ENCODE results near the gene GSAP. TPM values are rescaled to one million over a fixed set of nuclear protein-coding genes. Genes with fewer than 3 reads are reported as not detected.

GSAP gene
- total RNA-seq, 1 experiment from 2014 or later: 6.5 TPM

DNA sequence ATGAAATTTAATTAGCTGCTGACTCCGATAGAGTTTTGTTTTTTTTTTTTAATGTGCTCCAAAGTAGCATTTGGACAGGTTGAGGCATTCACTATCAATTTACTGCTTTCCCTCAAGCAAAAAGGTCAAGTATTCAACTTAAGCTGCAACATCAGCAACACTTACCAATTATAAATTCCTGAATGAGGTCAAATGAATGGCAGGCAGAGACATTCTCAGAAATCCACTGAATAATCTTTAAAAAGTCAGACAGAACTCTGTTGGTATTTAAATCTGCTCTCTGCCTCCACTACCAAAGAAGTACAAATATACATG, 62.8 kb downstream of the GSAP start:
- Histone ChIP-seq H3K4me2 (ENCODE audit: low read length) (no peak overlapping the region), H2AFZ (ENCODE audit: low read length) (no peak overlapping the region), H3K79me2 (ENCODE audit: low read length) (no peaks in the 10 kb centered on the region), H3K9me2 (replicated peaks; ENCODE audit: low read length) (no peaks in the 10 kb centered on the region), H3K9me3 (ENCODE audit: low read length) (no peaks in the 10 kb centered on the region), H3K27me3 (ENCODE audit: low read length) (no peaks in the 10 kb centered on the region), H3K4me1 (ENCODE audit: insufficient read depth, low read length) (peaks cover 3% of the 10 kb centered on the region; the same call in 1 of the 2 replicates), H3F3A (ENCODE audit: low read length, unreplicated experiment) (no peaks in the 10 kb centered on the region), H4K20me1 (ENCODE audit: low read length) (no peaks in the 10 kb centered on the region), H3K27ac (ENCODE audit: low read length) (no peak overlapping the region), H3K4me3 (ENCODE audit: low read length) (no peak overlapping the region), H3K9ac (ENCODE audit: low read length) (no peak overlapping the region), H3K36me3 (ENCODE audit: low read depth, low read length) (no peaks in the 10 kb centered on the region)
- no TSS peak for BruUV-seq (replicated peaks)
- TF ChIP-seq, protein P1, sequence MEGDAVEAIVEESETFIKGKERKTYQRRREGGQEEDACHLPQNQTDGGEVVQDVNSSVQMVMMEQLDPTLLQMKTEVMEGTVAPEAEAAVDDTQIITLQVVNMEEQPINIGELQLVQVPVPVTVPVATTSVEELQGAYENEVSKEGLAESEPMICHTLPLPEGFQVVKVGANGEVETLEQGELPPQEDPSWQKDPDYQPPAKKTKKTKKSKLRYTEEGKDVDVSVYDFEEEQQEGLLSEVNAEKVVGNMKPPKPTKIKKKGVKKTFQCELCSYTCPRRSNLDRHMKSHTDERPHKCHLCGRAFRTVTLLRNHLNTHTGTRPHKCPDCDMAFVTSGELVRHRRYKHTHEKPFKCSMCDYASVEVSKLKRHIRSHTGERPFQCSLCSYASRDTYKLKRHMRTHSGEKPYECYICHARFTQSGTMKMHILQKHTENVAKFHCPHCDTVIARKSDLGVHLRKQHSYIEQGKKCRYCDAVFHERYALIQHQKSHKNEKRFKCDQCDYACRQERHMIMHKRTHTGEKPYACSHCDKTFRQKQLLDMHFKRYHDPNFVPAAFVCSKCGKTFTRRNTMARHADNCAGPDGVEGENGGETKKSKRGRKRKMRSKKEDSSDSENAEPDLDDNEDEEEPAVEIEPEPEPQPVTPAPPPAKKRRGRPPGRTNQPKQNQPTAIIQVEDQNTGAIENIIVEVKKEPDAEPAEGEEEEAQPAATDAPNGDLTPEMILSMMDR (conservative IDR thresholded peaks at IDR 0.05; ENCODE audit: low read depth, low read length): no peak
- TF ChIP-seq EZH2 (IDR thresholded peaks at IDR 0.05; ENCODE audit: low read length, unreplicated experiment): no peak
- ChIA-PET POLR2A (ENCODE audit: unreplicated experiment) (no interaction called here), CTCF (no interaction called here)
- intact Hi-C loops (cut with micrococcal nuclease): no loop called here
- ATAC-seq (no peak), DNase-seq (no peak)

DNA sequence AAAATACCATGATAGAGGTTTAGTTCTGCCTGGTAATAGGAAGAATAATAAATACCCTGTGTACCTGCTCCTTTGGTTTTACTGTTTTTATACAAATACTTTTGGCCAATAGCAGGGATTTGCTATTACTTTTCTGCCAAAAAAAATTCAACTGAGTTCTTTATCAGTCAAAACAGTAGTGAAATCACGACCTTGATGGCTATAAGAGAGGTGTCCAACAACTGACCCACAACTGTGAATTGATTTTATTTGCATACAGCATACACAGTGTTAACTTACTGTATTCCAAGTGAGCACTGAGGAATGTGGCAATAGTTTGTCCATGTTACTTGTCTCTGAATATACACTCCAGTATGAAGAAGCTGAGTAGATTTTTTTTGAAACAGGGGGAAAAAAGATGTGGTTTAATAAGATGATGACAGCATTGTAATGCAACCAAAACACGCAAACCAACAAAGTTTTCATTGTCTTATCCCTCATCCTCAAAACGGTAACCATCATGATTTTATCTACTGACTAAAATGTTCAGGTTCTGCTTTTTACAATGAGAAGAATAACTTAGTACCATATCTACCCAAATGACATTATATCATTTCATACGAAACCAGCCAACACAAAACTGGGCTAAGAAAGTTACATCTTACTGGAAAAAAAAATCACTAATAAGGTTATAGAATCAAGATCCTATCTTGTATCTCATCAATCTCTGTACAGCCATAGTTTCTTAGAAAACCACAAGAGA, 63.3 kb downstream of the GSAP start:
- no peak for DNase-seq
- no TSS peak for BruUV-seq (replicated peaks)
- H3K79me2 ChIP-seq (ENCODE audit: low read length): no peaks in the 10 kb centered on the region
- H3K4me1 ChIP-seq (ENCODE audit: insufficient read depth, low read length): peaks cover 4% of the 10 kb centered on the region; the same call in 1 of the 2 replicates
- no peak overlapping the region for H2AFZ ChIP-seq (ENCODE audit: low read length)
- intact Hi-C loops (cut with micrococcal nuclease): no loop called here
- no peaks in the 10 kb centered on the region for H3F3A ChIP-seq (ENCODE audit: low read length, unreplicated experiment)
- no peak overlapping the region for H3K27ac ChIP-seq (ENCODE audit: low read length)
- no peaks in the 10 kb centered on the region for H3K9me3 ChIP-seq (ENCODE audit: low read length)
- no peak for TF ChIP-seq EZH2phosphoT487 (IDR thresholded peaks at IDR 0.05; ENCODE audit: borderline replicate concordance, low read length)
- TF ChIP-seq, protein P1 (conservative IDR thresholded peaks at IDR 0.05; ENCODE audit: low read depth, low read length): no peak
- TF ChIP-seq EZH2 (IDR thresholded peaks at IDR 0.05; ENCODE audit: low read length, unreplicated experiment): no peak
- ChIA-PET CTCF (no interaction called here), POLR2A (ENCODE audit: unreplicated experiment) (no interaction called here)
- no peak overlapping the region for H3K4me2 ChIP-seq (ENCODE audit: low read length)
- no peak overlapping the region for H3K4me3 ChIP-seq (ENCODE audit: low read length)
- no peaks in the 10 kb centered on the region for H3K9me2 ChIP-seq (replicated peaks; ENCODE audit: low read length)
- no peaks in the 10 kb centered on the region for H3K36me3 ChIP-seq (ENCODE audit: low read depth, low read length)
- no peak for ATAC-seq
- H3K9ac ChIP-seq (ENCODE audit: low read length): no peak overlapping the region
- no peaks in the 10 kb centered on the region for H4K20me1 ChIP-seq (ENCODE audit: low read length)
- H3K27me3 ChIP-seq (ENCODE audit: low read length): no peaks in the 10 kb centered on the region

DNA sequence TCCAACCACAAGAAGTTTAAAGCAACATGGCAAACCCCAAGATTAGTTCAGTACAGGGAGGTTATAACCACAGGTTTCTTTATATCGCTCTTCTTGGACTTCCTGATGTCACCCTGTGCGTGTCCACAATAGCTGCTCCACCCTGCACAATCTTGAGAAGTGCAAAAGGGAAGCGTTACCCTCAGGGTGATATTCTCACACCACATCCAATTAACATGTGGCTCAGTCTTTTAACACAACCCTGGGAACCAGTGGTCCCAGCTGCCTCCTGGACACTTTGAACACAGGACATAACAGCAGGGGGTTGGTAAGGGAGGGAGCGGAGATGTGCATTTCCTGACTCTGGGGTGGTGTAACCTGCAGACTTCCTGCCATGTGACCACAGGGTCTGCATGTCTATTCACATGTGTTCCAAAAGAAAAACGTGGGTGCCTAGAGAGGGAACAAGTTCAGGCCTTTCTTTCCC, 64.6 kb downstream of the GSAP start:
- no peaks in the 10 kb centered on the region for H3K27me3 ChIP-seq (ENCODE audit: low read length)
- no peak overlapping the region for H3K4me3 ChIP-seq (ENCODE audit: low read length)
- H3K9me2 ChIP-seq (replicated peaks; ENCODE audit: low read length): no peaks in the 10 kb centered on the region
- TF ChIP-seq EZH2 (IDR thresholded peaks at IDR 0.05; ENCODE audit: low read length, unreplicated experiment): no peak
- TF ChIP-seq, protein P1 (conservative IDR thresholded peaks at IDR 0.05; ENCODE audit: low read depth, low read length): no peak
- no peak for TF ChIP-seq EZH2phosphoT487 (IDR thresholded peaks at IDR 0.05; ENCODE audit: borderline replicate concordance, low read length)
- DNase-seq (no peak), ATAC-seq (no peak)
- ChIA-PET CTCF (no interaction called here), POLR2A (ENCODE audit: unreplicated experiment) (no interaction called here)
- no peaks in the 10 kb centered on the region for H3K9me3 ChIP-seq (ENCODE audit: low read length)
- no TSS peak for BruUV-seq (replicated peaks)
- H4K20me1 ChIP-seq (ENCODE audit: low read length): no peaks in the 10 kb centered on the region
- H2AFZ ChIP-seq (ENCODE audit: low read length): no peak overlapping the region
- no peaks in the 10 kb centered on the region for H3K79me2 ChIP-seq (ENCODE audit: low read length)
- H3K36me3 ChIP-seq (ENCODE audit: low read depth, low read length): no peaks in the 10 kb centered on the region
- H3K27ac ChIP-seq (ENCODE audit: low read length): no peak overlapping the region
- peaks cover 4% of the 10 kb centered on the region; the same call in 1 of the 2 replicates for H3K4me1 ChIP-seq (ENCODE audit: insufficient read depth, low read length)
- H3K4me2 ChIP-seq (ENCODE audit: low read length): no peak overlapping the region
- H3K9ac ChIP-seq (ENCODE audit: low read length): no peak overlapping the region
- H3F3A ChIP-seq (ENCODE audit: low read length, unreplicated experiment): no peaks in the 10 kb centered on the region
- intact Hi-C loops (cut with micrococcal nuclease): no loop called here
